ENCODE results near the gene VPS13A.
"Not testable (repeated sequence)": the region's sequence is repeated elsewhere in the genome, so short reads cannot be mapped to it uniquely, and the experiment has no call there.

The VPS13A gene

GRCh38 chr9:77399964-77400363 lies 222.6 kb downstream of the VPS13A start:
- no peak for DNase-seq (ENCODE audit: low spot score)
- TF ChIP-seq CTCF (IDR thresholded peaks at IDR 0.05; ENCODE audit: extremely low read depth, insufficient read depth, missing control alignments), result no peak
- in situ Hi-C loops (cut with MboI; ENCODE audit: low pct_unique_long_range_greater_than_20kb, low sequenced_read_pairs, unreplicated experiment), result no loop called here

GRCh38 chr9:77402286-77402685 lies 225.0 kb downstream of the VPS13A start:
- in situ Hi-C loops (cut with MboI; ENCODE audit: low pct_unique_long_range_greater_than_20kb, low sequenced_read_pairs, unreplicated experiment), result no loop called here
- no peak for DNase-seq (ENCODE audit: low spot score)
- TF ChIP-seq CTCF (IDR thresholded peaks at IDR 0.05; ENCODE audit: extremely low read depth, insufficient read depth, missing control alignments), result no peak

DNA sequence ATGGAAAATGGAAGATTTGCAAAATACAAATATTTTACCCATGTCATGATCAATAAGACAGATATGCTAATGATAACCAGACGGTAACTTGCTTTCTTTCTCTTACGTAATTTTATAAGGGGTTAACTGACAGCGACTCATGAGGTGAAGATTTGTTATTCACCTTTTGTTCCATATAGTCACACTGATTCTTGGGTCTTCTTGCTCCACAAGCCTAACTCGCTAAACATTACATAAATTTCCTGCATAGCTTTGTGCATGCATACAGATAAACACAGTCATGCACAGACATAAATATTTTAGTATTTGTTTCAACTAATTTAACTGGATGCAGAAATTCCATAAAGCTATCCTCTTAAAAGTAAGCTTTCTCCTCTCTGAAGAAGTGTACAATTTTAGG lies 225.9 kb downstream of the VPS13A start:
- DNase-seq (ENCODE audit: low spot score), result no peak
- no peak for TF ChIP-seq CTCF (IDR thresholded peaks at IDR 0.05; ENCODE audit: extremely low read depth, insufficient read depth, missing control alignments)
- in situ Hi-C loops (cut with MboI; ENCODE audit: low pct_unique_long_range_greater_than_20kb, low sequenced_read_pairs, unreplicated experiment), result no loop called here

DNA sequence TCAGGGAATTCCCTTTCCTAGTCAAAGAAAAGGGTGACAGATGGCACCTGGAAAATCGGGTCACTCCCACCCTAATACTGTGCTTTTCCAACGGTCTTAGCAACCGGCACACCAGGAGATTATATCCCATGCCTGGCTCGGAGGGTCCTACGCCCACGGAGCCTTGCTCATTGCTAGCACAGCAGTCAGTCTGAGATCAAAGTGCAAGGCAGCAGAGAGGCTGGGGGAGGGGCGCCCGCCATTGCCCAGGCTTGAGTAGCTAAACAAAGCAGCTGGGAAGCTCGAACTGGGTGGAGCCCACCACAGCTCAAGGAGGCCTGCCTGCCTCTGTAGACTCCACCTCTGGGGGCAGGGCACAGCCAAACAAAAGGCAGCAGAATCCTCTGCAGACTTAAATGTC lies 231.2 kb downstream of the VPS13A start:
- in situ Hi-C loops (cut with MboI; ENCODE audit: low pct_unique_long_range_greater_than_20kb, low sequenced_read_pairs, unreplicated experiment); DNase-seq (ENCODE audit: low spot score): not testable (repeated sequence)

GRCh38 chr9:77417566-77417965 lies 240.2 kb downstream of the VPS13A start:
- DNase-seq (ENCODE audit: low spot score), result no peak
- no peak for TF ChIP-seq CTCF (IDR thresholded peaks at IDR 0.05; ENCODE audit: extremely low read depth, insufficient read depth, missing control alignments)

DNA sequence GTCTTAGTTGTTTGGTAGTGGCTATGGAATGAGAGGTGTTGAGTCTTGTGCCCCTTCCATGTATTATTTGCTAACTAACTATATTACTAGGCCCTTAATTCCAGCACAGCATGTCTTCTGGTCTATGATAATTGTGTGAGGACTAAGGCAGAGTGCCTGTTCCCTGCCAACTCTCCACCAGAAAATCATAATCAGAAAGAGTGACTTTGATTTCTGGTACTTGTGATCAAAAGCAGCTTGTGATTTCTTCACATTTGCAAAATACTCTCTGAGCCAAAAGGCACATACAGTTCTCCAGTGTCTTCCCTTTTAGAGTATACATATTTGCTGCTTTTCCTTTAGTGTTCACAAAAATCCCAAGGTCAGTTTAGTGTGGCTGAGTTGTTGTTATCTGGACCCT lies 240.9 kb downstream of the VPS13A start:
- TF ChIP-seq CTCF (IDR thresholded peaks at IDR 0.05; ENCODE audit: extremely low read depth, insufficient read depth, missing control alignments), result no peak
- in situ Hi-C loops (cut with MboI; ENCODE audit: low pct_unique_long_range_greater_than_20kb, low sequenced_read_pairs, unreplicated experiment), result no loop called here

More at GRCh38 chr9:77417566-77417965, 240.2 kb downstream of the VPS13A start:
- in situ Hi-C loops (cut with MboI; ENCODE audit: low pct_unique_long_range_greater_than_20kb, low sequenced_read_pairs, unreplicated experiment), result no loop called here

GRCh38 chr9:77420641-77421040 lies 243.3 kb downstream of the VPS13A start:
- DNase-seq (ENCODE audit: low spot score), result no peak
- no peak for TF ChIP-seq CTCF (IDR thresholded peaks at IDR 0.05; ENCODE audit: extremely low read depth, insufficient read depth, missing control alignments)
- in situ Hi-C loops (cut with MboI; ENCODE audit: low pct_unique_long_range_greater_than_20kb, low sequenced_read_pairs, unreplicated experiment), result no loop called here

More for the DNA sequence above, 240.9 kb downstream of the VPS13A start:
- DNase-seq (ENCODE audit: low spot score), result no peak
